GM23338 (cell line): ENCODE results near the gene SERINC5.
A peak's percentile ranks its signal among the peaks of the same experiment; 100 is the strongest.

Experiments
- CTCF ChIP-seq, 2 experiments: fragments of 200-600 bp in 1 of 2; sonication (generic) in 1 of 2; conservative IDR thresholded peaks; 2 replicates each; pipeline versions ENCODE4 v1.5.1 to v1.6.1; 2016 to 2017; ENCODE audit warnings: antibody characterized with exemption in 2 of 2, low read depth in 2 of 2, mild to moderate bottlenecking in 2 of 2, moderate library complexity in 1 of 2
- EZH2phosphoT487 ChIP-seq: fragments of 200-600 bp; sonication (generic); IDR thresholded peaks from one replicate; pipeline ENCODE4 v1.8.1; 2018; ENCODE audit warnings: antibody characterized with exemption; ENCODE audit not compliant: unreplicated experiment

GRCh38 chr5:80083101-80083890, 172.6 kb downstream of the SERINC5 start:
- TF ChIP-seq EZH2phosphoT487 (no peak), CTCF (conservative IDR thresholded peaks at IDR 0.05; ENCODE audit: low read depth in 2 of 2) (peak; percentile 71 to 98)
